Stimulated activated CD8-positive, alpha-beta memory T cell treated with anti-CD3 and anti-CD28 coated beads, Interleukin-12 subunit alpha, Interleukin-12 subunit beta, amount 100 ng/mL, for 4 hours (primary cell): ENCODE measurements around the gene THSD7B.

ENCODE experiments used
- DNase-seq: peaks from one replicate; pipeline ENCODE4 v3.0.0-alpha.2; 2020; ENCODE audit warnings: low read depth

Gene THSD7B

GRCh38 chr2:137383391-137383790, 618.0 kb downstream of the THSD7B start:
- no peak for DNase-seq

- no peak for DNase-seq
Measured at GRCh38 chr2:137387044-137387443, 621.7 kb downstream of the THSD7B start.

- no peak for DNase-seq
Measured at GRCh38 chr2:137405496-137405895, 640.2 kb downstream of the THSD7B start.

- DNase-seq: no peak
Measured at GRCh38 chr2:137411585-137411984, 646.2 kb downstream of the THSD7B start.

GRCh38 chr2:137420744-137421143, 655.4 kb downstream of the THSD7B start:
- DNase-seq: no peak

GRCh38 chr2:137435162-137435561, 669.8 kb downstream of the THSD7B start:
- DNase-seq: no peak

GRCh38 chr2:137437386-137437785, 672.0 kb downstream of the THSD7B start:
- no peak for DNase-seq

GRCh38 chr2:137444970-137445369, 679.6 kb downstream of the THSD7B start:
- DNase-seq: no peak

- no peak for DNase-seq
Measured at GRCh38 chr2:137449454-137449853, 684.1 kb downstream of the THSD7B start.

GRCh38 chr2:137454886-137455285, 689.5 kb downstream of the THSD7B start:
- no peak for DNase-seq

GRCh38 chr2:137467246-137467862, 702.0 kb downstream of the THSD7B start:
- DNase-seq: no peak

- DNase-seq: no peak
Measured at GRCh38 chr2:137493261-137493660, 727.9 kb downstream of the THSD7B start.

GRCh38 chr2:137500599-137500998, 735.3 kb downstream of the THSD7B start:
- DNase-seq: no peak

- DNase-seq: no peak
Measured at GRCh38 chr2:137507237-137507636, 741.9 kb downstream of the THSD7B start.

- DNase-seq: no peak
Measured at GRCh38 chr2:137508739-137509384, 743.5 kb downstream of the THSD7B start.

GRCh38 chr2:137511526-137511925, 746.2 kb downstream of the THSD7B start:
- DNase-seq: no peak

- DNase-seq: no peak
Measured at GRCh38 chr2:137521653-137522619, 756.6 kb downstream of the THSD7B start.

- DNase-seq: no peak
Measured at GRCh38 chr2:137522620-137523011, 757.3 kb downstream of the THSD7B start.

GRCh38 chr2:137523931-137524330, 758.6 kb downstream of the THSD7B start:
- no peak for DNase-seq

GRCh38 chr2:137525132-137525531, 759.8 kb downstream of the THSD7B start:
- no peak for DNase-seq

- DNase-seq: no peak
Measured at GRCh38 chr2:137525641-137526190, 760.4 kb downstream of the THSD7B start.

- DNase-seq: no peak
Measured at GRCh38 chr2:137535897-137536296, 770.6 kb downstream of the THSD7B start.

- DNase-seq: no peak
Measured at GRCh38 chr2:137539336-137539735, 774.0 kb downstream of the THSD7B start.
